AG04449 (cell line): ENCODE data around the gene TSPAN12.
"Not testable (repeated sequence)": the region's sequence is repeated elsewhere in the genome, so short reads cannot be mapped to it uniquely, and the experiment has no call there.

Experiments
- CTCF ChIA-PET: fragments of 350-600 bp; formaldehyde crosslinking; extraction: SDS; loops from one replicate; lab custom pipeline; 2021; ENCODE audit warnings: antibody characterized with exemption; lab: Yijun Ruan, JAX
- POLR2A ChIA-PET: fragments of 400-600, 350-600 bp; formaldehyde crosslinking; extraction: SDS; loops from one replicate; lab custom pipeline; 2020; ENCODE audit warnings: antibody characterized with exemption, inconsistent platforms; lab: Yijun Ruan, JAX
- DNase-seq: peaks from one replicate; pipeline ENCODE4 v3.0.0-alpha.2; 2010; ENCODE audit warnings: low read depth, low spot score
- H3K4me3 ChIP-seq: 2 replicates; pipeline ENCODE4 v1.5.1; 2011; ENCODE audit warnings: low read depth, mild to moderate bottlenecking, control low read depth, low read length
- CTCF ChIP-seq: IDR thresholded peaks from one replicate; pipeline ENCODE4 v1.5.1; 2011; ENCODE audit warnings: mild to moderate bottlenecking, moderate library complexity, low read length, control low read depth, inconsistent platforms; ENCODE audit not compliant: insufficient read depth; ENCODE audit errors: missing control alignments

The TSPAN12 gene

GRCh38 chr7:120783721-120784120 is 74.2 kb downstream of the TSPAN12 start:
- ChIA-PET POLR2A (no interaction called here), CTCF (interaction anchor here (1.8 to 2.8 kb wide), 3 partner anchors 9 to 23 kb away, joined by 9 to 12 read pairs (median 10); no protein-coding TSS in a partner anchor)
- TF ChIP-seq CTCF = no peak
- H3K4me3 ChIP-seq = no peak overlapping the region
- DNase-seq = no peak

- ChIA-PET POLR2A (no interaction called here), CTCF (interaction anchor here (1.8 to 2.8 kb wide), 3 partner anchors 9 to 23 kb away, joined by 9 to 12 read pairs (median 10); no protein-coding TSS in a partner anchor)
- TF ChIP-seq CTCF = no peak
- DNase-seq = no peak
- no peak overlapping the region for H3K4me3 ChIP-seq
Observed at GRCh38 chr7:120783273-120783672, 74.7 kb downstream of the TSPAN12 start.

- POLR2A ChIA-PET, H3K4me3 ChIP-seq, CTCF ChIA-PET, DNase-seq: not testable (repeated sequence)
Observed at GRCh38 chr7:120781924-120782323, 76.0 kb downstream of the TSPAN12 start.

- DNase-seq = no peak
- no peak overlapping the region for H3K4me3 ChIP-seq
- ChIA-PET CTCF (interaction anchor here (1.6 kb wide), 1 partner anchor 12 kb away, joined by 5 read pairs; no protein-coding TSS in a partner anchor), POLR2A (no interaction called here)
- TF ChIP-seq CTCF = no peak
Observed at GRCh38 chr7:120780938-120781337, 77.0 kb downstream of the TSPAN12 start.

- POLR2A ChIA-PET = not testable (repeated sequence)
Observed at GRCh38 chr7:120780451-120780850, 77.5 kb downstream of the TSPAN12 start.

GRCh38 chr7:120779078-120779477 is 78.9 kb downstream of the TSPAN12 start:
- DNase-seq, H3K4me3 ChIP-seq, CTCF ChIA-PET, POLR2A ChIA-PET: not testable (repeated sequence)

More at GRCh38 chr7:120780451-120780850, 77.5 kb downstream of the TSPAN12 start:
- CTCF ChIA-PET = interaction anchor here (1.6 kb wide), 1 partner anchor 12 kb away, joined by 5 read pairs; no protein-coding TSS in a partner anchor
- DNase-seq, H3K4me3 ChIP-seq: not testable (repeated sequence)

- H3K4me3 ChIP-seq = no peak overlapping the region
- CTCF ChIA-PET = interaction anchor here (2.0 kb wide), 1 partner anchor 16 kb away, joined by 10 read pairs; no protein-coding TSS in a partner anchor
- TF ChIP-seq CTCF = no peak
- DNase-seq = no peak
- POLR2A ChIA-PET = no interaction called here
Observed at GRCh38 chr7:120775755-120776154, 82.2 kb downstream of the TSPAN12 start.

- TF ChIP-seq CTCF = no peak
- ChIA-PET POLR2A (no interaction called here), CTCF (interaction anchor here (2.0 kb wide), 1 partner anchor 17 kb away, joined by 10 read pairs; no protein-coding TSS in a partner anchor)
- no peak overlapping the region for H3K4me3 ChIP-seq
- DNase-seq = no peak
Observed at GRCh38 chr7:120774481-120774880, 83.5 kb downstream of the TSPAN12 start.
